WTC11 (cell line): Measurements from ENCODE around the gene PLCL2. TPM values are rescaled to one million over a fixed set of nuclear protein-coding genes. Genes with fewer than 3 reads are reported as not detected.

Experiments
- ATAC-seq: fragments of 200-7000 bp; cut with Tn5 transposase; 2 replicates; pipeline ENCODE4 v1.10.0; 2021; ENCODE audit warnings: mild to moderate bottlenecking, moderate library complexity
- CTCF ChIA-PET: fragments of 300-600 bp; sonication (Branson Sonifier 250); formaldehyde crosslinking; loops from one replicate; lab custom pipeline; 2021; ENCODE audit warnings: antibody characterized with exemption; lab: Charles Lee
- POLR2A ChIA-PET: fragments of 350-600 bp; sonication (Branson Sonifier 250); formaldehyde crosslinking; loops from one replicate; lab custom pipeline; 2021; ENCODE audit warnings: antibody characterized with exemption; lab: Charles Lee
- DNase-seq: peaks from one replicate; pipeline ENCODE4 v3.0.0; 2021; ENCODE audit warnings: low spot score
- H3K27ac Mint-ChIP-seq: 2 replicates; pipeline ENCODE4 v1.8.0; 2021; ENCODE audit warnings: mixed read lengths
- H3K27me3 Mint-ChIP-seq: 2 replicates; pipeline ENCODE4 v1.8.0; 2021; ENCODE audit warnings: low read depth, mild to moderate bottlenecking, moderate library complexity, mixed read lengths
- H3K36me3 Mint-ChIP-seq: 2 replicates; pipeline ENCODE4 v1.8.0; 2021; ENCODE audit warnings: mixed read lengths
- H3K4me1 Mint-ChIP-seq: 2 replicates; pipeline ENCODE4 v1.8.0; 2022; ENCODE audit warnings: mixed read lengths
- H3K4me3 Mint-ChIP-seq: 2 replicates; pipeline ENCODE4 v1.8.0; 2021; ENCODE audit warnings: mild to moderate bottlenecking, moderate library complexity, mixed read lengths
- H3K9me3 Mint-ChIP-seq: 2 replicates; pipeline ENCODE4 v1.8.0; 2021; ENCODE audit warnings: mixed read lengths
- FOXP1 ChIP-seq: sonication (generic); formaldehyde crosslinking; IDR thresholded peaks from 2 replicates; pipeline ENCODE4 v1.8.0; 2022; ENCODE audit warnings: missing genetic modification reagents, mild to moderate bottlenecking, moderate library complexity, borderline replicate concordance
- GRHL2 ChIP-seq: fragments of 250-450 bp; sonication (Bioruptor Pico); IDR thresholded peaks from 2 replicates; pipeline ENCODE4 v1.8.0; 2022; ENCODE audit warnings: mild to moderate bottlenecking, moderate library complexity; ENCODE audit not compliant: insufficient replicate concordance, severe bottlenecking
- GTF2I ChIP-seq: fragments of 250-450 bp; sonication (Bioruptor Pico); conservative IDR thresholded peaks from 2 replicates; pipeline ENCODE4 v1.4.0; 2021; ENCODE audit warnings: mild to moderate bottlenecking
- KAT7 ChIP-seq: sonication (generic); formaldehyde crosslinking; IDR thresholded peaks from 2 replicates; pipeline ENCODE4 v1.8.1; 2023; ENCODE audit warnings: missing genetic modification reagents, mild to moderate bottlenecking, borderline replicate concordance
- MXD4 ChIP-seq: fragments of 250-450 bp; sonication (Bioruptor Pico); IDR thresholded peaks from 2 replicates; pipeline ENCODE4 v1.8.0; 2021; ENCODE audit warnings: mild to moderate bottlenecking, moderate library complexity, borderline replicate concordance
- NR2C2 ChIP-seq: sonication (generic); formaldehyde crosslinking; IDR thresholded peaks from 2 replicates; pipeline ENCODE4 v1.8.0; 2022; ENCODE audit warnings: mild to moderate bottlenecking, missing genetic modification reagents
- NR3C1 ChIP-seq: sonication (generic); formaldehyde crosslinking; conservative IDR thresholded peaks from 2 replicates; pipeline ENCODE4 v1.8.1; 2023; ENCODE audit warnings: low read depth, mild to moderate bottlenecking, missing genetic modification reagents
- SOX15 ChIP-seq: fragments of 250-450 bp; sonication (Bioruptor Pico); IDR thresholded peaks from 2 replicates; pipeline ENCODE4 v1.9.0; 2021; ENCODE audit warnings: mild to moderate bottlenecking
- ZNF138 ChIP-seq: sonication (generic); formaldehyde crosslinking; conservative IDR thresholded peaks from 2 replicates; pipeline ENCODE4 v1.8.1; 2022; ENCODE audit warnings: mild to moderate bottlenecking, moderate library complexity, missing genetic modification reagents
- ZNF396 ChIP-seq: fragments of 250-450 bp; sonication (Bioruptor Pico); IDR thresholded peaks from 2 replicates; pipeline ENCODE4 v1.8.0; 2021; ENCODE audit warnings: mild to moderate bottlenecking, moderate library complexity, borderline replicate concordance
- ZNF671 ChIP-seq: fragments of 250-450 bp; sonication (Bioruptor Pico); IDR thresholded peaks from 2 replicates; pipeline ENCODE4 v1.8.0; 2021; ENCODE audit warnings: mild to moderate bottlenecking
- total RNA-seq: library from RNA; stranded (reverse); gene quantifications from 3 replicates; pipeline ENCODE4 v1.2.3, GENCODE V29; 2021
- TF ChIP-seq, protein P1 (sequence below): fragments of 250-450 bp; sonication (Bioruptor Pico); IDR thresholded peaks from 2 replicates; pipeline ENCODE4 v1.9.0; 2021; ENCODE audit warnings: moderate library complexity, mild to moderate bottlenecking, inconsistent platforms, borderline replicate concordance
- TF ChIP-seq, protein P2 (sequence below): sonication (generic); formaldehyde crosslinking; IDR thresholded peaks from 2 replicates; pipeline ENCODE4 v1.8.0; 2022; ENCODE audit warnings: mild to moderate bottlenecking, missing genetic modification reagents
- TF ChIP-seq, protein P3 (sequence below): fragments of 250-450 bp; sonication (Bioruptor Pico); IDR thresholded peaks from 2 replicates; pipeline ENCODE4 v1.9.0; 2021; ENCODE audit warnings: mild to moderate bottlenecking, borderline replicate concordance
- TF ChIP-seq, protein P4 (sequence below): sonication (generic); formaldehyde crosslinking; IDR thresholded peaks from 2 replicates; pipeline ENCODE4 v1.8.0; 2022; ENCODE audit warnings: mild to moderate bottlenecking, missing genetic modification reagents
- TF ChIP-seq, protein P5 (sequence below): sonication (generic); formaldehyde crosslinking; IDR thresholded peaks from 2 replicates; pipeline ENCODE4 v1.8.1; 2022; ENCODE audit warnings: mild to moderate bottlenecking, missing genetic modification reagents, moderate library complexity, borderline replicate concordance
- TF ChIP-seq, protein P6 (sequence below): sonication (generic); formaldehyde crosslinking; conservative IDR thresholded peaks from 2 replicates; pipeline ENCODE4 v1.8.1; 2023; ENCODE audit warnings: mild to moderate bottlenecking, low read depth, missing genetic modification reagents, moderate library complexity
- TF ChIP-seq, protein P7 (sequence below): sonication (generic); formaldehyde crosslinking; IDR thresholded peaks from 2 replicates; pipeline ENCODE4 v1.8.1; 2023; ENCODE audit warnings: mild to moderate bottlenecking, missing genetic modification reagents, moderate library complexity

The PLCL2 gene
- total RNA-seq, 1 experiment from 2014 or later: 11.8 TPM

DNA sequence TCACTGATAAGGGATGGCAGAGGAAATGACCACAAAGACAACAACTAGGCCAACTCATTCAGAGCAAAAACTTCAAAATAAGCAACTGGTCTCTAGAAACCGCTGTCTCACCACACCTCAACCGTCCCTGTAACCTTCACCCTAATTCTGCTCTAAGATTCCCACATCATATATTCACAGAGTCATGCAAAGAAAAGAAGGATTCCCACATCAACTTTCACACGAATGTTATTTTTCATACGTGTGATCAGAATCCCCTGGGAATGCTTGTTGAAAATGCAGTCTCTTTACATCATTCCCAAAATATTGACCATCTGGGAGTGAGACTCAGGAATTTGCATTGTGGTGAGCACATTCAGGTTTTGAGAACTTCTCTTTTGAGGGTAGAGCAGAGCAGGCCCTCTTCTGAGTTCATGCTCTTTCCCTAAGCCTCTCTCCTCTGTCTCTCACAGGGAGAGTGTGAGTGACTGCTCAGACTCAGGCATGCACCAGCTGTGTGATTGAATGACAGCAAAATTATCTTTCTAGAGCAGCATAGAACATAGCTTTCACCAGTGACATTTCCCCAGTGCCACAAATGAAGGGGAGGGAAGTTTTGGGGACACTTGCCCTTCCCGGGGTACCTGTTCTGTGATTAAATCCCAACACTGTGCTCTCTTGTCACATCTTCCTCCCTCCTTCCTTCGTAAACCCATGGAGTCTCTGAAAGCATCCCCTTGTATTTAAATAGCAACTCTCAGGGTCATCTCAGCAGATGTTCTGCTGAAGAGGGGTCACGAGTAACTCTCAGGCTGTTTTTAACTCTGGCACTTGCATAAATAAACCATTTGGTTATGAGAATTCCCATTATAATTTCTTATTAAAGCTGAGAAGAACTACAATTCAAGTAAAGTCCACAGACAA is 170.9 kb downstream of the PLCL2 start:
- Mint-ChIP-seq H3K4me1 (peaks cover 12% of the 10 kb centered on the region), H3K27ac (peak overlapping the region; percentile 11; the same call in 1 of the 2 replicates), H3K4me3 (no peak overlapping the region), H3K36me3 (peaks cover 15% of the 10 kb centered on the region), H3K9me3 (peaks cover 26% of the 10 kb centered on the region), H3K27me3 (no peaks in the 10 kb centered on the region)
- DNase-seq: no peak
- POLR2A ChIA-PET: no interaction called here
- CTCF ChIA-PET: no interaction called here
- no peak for TF ChIP-seq MXD4
- TF ChIP-seq NR2C2 (CRISPR knock-in tag): no peak
- TF ChIP-seq GTF2I: no peak
- no peak for TF ChIP-seq GRHL2 (CRISPR knock-in tag)
- TF ChIP-seq, protein P1, sequence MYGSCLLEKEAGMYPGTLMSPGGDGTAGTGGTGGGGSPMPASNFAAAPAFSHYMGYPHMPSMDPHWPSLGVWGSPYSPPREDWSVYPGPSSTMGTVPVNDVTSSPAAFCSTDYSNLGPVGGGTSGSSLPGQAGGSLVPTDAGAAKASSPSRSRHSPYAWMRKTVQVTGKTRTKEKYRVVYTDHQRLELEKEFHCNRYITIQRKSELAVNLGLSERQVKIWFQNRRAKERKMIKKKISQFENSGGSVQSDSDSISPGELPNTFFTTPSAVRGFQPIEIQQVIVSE (CRISPR knock-in tag): no peak
- TF ChIP-seq, protein P2, sequence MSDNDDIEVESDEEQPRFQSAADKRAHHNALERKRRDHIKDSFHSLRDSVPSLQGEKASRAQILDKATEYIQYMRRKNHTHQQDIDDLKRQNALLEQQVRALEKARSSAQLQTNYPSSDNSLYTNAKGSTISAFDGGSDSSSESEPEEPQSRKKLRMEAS: no peak
- TF ChIP-seq, protein P3, sequence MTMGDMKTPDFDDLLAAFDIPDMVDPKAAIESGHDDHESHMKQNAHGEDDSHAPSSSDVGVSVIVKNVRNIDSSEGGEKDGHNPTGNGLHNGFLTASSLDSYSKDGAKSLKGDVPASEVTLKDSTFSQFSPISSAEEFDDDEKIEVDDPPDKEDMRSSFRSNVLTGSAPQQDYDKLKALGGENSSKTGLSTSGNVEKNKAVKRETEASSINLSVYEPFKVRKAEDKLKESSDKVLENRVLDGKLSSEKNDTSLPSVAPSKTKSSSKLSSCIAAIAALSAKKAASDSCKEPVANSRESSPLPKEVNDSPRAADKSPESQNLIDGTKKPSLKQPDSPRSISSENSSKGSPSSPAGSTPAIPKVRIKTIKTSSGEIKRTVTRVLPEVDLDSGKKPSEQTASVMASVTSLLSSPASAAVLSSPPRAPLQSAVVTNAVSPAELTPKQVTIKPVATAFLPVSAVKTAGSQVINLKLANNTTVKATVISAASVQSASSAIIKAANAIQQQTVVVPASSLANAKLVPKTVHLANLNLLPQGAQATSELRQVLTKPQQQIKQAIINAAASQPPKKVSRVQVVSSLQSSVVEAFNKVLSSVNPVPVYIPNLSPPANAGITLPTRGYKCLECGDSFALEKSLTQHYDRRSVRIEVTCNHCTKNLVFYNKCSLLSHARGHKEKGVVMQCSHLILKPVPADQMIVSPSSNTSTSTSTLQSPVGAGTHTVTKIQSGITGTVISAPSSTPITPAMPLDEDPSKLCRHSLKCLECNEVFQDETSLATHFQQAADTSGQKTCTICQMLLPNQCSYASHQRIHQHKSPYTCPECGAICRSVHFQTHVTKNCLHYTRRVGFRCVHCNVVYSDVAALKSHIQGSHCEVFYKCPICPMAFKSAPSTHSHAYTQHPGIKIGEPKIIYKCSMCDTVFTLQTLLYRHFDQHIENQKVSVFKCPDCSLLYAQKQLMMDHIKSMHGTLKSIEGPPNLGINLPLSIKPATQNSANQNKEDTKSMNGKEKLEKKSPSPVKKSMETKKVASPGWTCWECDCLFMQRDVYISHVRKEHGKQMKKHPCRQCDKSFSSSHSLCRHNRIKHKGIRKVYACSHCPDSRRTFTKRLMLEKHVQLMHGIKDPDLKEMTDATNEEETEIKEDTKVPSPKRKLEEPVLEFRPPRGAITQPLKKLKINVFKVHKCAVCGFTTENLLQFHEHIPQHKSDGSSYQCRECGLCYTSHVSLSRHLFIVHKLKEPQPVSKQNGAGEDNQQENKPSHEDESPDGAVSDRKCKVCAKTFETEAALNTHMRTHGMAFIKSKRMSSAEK (CRISPR knock-in tag): no peak
- TF ChIP-seq ZNF138 (CRISPR knock-in tag): no peak
- TF ChIP-seq ZNF396 (CRISPR knock-in tag): no peak
- no peak for TF ChIP-seq FOXP1
- TF ChIP-seq, protein P4, sequence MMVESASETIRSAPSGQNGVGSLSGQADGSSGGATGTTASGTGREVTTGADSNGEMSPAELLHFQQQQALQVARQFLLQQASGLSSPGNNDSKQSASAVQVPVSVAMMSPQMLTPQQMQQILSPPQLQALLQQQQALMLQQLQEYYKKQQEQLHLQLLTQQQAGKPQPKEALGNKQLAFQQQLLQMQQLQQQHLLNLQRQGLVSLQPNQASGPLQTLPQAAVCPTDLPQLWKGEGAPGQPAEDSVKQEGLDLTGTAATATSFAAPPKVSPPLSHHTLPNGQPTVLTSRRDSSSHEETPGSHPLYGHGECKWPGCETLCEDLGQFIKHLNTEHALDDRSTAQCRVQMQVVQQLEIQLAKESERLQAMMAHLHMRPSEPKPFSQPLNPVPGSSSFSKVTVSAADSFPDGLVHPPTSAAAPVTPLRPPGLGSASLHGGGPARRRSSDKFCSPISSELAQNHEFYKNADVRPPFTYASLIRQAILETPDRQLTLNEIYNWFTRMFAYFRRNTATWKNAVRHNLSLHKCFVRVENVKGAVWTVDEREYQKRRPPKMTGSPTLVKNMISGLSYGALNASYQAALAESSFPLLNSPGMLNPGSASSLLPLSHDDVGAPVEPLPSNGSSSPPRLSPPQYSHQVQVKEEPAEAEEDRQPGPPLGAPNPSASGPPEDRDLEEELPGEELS: no peak
- TF ChIP-seq, protein P5, sequence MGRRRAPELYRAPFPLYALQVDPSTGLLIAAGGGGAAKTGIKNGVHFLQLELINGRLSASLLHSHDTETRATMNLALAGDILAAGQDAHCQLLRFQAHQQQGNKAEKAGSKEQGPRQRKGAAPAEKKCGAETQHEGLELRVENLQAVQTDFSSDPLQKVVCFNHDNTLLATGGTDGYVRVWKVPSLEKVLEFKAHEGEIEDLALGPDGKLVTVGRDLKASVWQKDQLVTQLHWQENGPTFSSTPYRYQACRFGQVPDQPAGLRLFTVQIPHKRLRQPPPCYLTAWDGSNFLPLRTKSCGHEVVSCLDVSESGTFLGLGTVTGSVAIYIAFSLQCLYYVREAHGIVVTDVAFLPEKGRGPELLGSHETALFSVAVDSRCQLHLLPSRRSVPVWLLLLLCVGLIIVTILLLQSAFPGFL (CRISPR knock-in tag): no peak
- no peak for TF ChIP-seq SOX15 (CRISPR knock-in tag)
- TF ChIP-seq NR3C1 (CRISPR knock-in tag): no peak
- TF ChIP-seq, protein P6, sequence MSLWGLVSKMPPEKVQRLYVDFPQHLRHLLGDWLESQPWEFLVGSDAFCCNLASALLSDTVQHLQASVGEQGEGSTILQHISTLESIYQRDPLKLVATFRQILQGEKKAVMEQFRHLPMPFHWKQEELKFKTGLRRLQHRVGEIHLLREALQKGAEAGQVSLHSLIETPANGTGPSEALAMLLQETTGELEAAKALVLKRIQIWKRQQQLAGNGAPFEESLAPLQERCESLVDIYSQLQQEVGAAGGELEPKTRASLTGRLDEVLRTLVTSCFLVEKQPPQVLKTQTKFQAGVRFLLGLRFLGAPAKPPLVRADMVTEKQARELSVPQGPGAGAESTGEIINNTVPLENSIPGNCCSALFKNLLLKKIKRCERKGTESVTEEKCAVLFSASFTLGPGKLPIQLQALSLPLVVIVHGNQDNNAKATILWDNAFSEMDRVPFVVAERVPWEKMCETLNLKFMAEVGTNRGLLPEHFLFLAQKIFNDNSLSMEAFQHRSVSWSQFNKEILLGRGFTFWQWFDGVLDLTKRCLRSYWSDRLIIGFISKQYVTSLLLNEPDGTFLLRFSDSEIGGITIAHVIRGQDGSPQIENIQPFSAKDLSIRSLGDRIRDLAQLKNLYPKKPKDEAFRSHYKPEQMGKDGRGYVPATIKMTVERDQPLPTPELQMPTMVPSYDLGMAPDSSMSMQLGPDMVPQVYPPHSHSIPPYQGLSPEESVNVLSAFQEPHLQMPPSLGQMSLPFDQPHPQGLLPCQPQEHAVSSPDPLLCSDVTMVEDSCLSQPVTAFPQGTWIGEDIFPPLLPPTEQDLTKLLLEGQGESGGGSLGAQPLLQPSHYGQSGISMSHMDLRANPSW: no peak
- TF ChIP-seq KAT7: no peak
- TF ChIP-seq, protein P7, sequence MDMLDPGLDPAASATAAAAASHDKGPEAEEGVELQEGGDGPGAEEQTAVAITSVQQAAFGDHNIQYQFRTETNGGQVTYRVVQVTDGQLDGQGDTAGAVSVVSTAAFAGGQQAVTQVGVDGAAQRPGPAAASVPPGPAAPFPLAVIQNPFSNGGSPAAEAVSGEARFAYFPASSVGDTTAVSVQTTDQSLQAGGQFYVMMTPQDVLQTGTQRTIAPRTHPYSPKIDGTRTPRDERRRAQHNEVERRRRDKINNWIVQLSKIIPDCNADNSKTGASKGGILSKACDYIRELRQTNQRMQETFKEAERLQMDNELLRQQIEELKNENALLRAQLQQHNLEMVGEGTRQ (CRISPR knock-in tag): no peak
- no peak for TF ChIP-seq ZNF671
- no peak for ATAC-seq
